ENCODE data around the gene COG2.
"Not testable (repeated sequence)": the region's sequence is repeated elsewhere in the genome, so short reads cannot be mapped to it uniquely, and the experiment has no call there.

GRCh38 chr1:230721849-230722522, 79.7 kb downstream of the COG2 start:
- not testable (repeated sequence) for TF ChIP-seq POLR2A, CTCF (IDR thresholded peaks at IDR 0.05)

Data from tibial nerve (tissue), 3 donors.